GM19452 (cell line): Measurements from ENCODE around the gene MAG.
"Not testable (repeated sequence)": the region's sequence is repeated elsewhere in the genome, so short reads cannot be mapped to it uniquely, and the experiment has no call there.

Experiments used
- ATAC-seq: cut with Tn5 transposase; IDR thresholded peaks from one replicate; pipeline ENCODE4 v1.9.1; 2021; ENCODE audit not compliant: unreplicated experiment

Gene MAG

GRCh38 chr19:35279374-35279773 is 12.6 kb upstream of the MAG start:
- ATAC-seq, result no peak

- ATAC-seq, result no peak
These were observed 11.8 kb upstream of the MAG start for GRCh38 chr19:35279985-35280821.

DNA sequence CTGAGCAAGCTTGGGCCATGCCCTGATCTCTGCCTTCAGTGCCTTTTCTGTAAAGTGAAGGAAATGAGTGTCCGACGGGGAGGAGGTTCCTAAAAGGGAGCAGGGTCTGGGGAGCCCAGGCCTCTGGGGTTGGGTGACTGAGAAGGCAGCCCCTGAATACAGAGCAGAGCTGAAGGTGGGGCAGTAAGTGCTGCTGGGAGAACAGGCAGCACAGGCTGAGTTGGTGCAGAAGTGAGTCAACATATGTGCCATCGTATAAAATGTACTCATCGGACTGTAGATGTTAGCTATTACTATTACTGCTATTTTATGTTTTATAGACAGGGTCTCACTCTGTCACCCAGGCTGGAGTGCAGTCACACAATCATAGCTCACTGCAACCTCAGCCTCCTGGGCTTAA is 10.7 kb upstream of the MAG start:
- ATAC-seq, result no peak

DNA sequence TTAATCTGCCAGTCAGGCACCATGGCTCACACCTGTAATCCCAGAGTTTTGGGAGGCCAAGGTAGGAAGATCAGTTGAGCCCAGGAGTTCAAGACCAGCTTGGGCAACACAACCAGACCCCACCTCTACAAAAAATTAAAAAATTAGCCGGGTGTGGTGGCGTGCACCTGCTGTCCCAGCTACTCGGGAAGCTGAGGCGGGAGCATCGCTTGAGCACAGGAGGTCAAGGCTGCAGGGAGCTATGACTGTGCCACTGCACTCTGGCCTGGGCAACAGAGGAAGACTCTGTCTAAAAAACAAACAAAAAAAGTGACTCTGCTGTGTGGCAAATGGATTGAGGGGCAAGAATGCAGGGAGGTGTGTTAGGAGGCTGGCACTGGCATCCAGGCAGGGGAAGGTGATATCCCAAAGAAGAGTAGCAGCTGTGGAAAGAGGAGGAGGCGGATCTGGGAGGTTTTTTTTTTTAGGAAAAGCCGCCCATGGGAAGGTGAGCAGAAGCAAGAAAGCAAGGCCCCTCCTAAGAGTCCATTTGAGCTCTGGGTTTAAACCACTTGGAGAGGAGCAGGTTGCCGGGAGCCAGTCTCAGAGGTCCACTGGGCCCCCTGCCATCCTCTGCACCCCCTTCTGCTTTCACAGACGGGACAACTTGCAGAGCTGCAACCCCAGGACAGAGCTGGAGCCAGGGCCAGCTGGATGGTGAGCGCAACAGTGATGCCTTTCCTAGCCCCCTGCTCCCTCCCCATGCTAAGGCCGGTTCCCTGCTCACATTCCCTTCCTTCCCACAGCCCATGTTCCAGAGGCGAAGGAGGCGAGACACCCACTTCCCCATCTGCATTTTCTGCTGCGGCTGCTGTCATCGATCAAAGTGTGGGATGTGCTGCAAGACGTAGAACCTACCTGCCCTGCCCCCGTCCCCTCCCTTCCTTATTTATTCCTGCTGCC is 7.5 kb upstream of the MAG start:
- ATAC-seq, result no peak

GRCh38 chr19:35285095-35285449 is 6.9 kb upstream of the MAG start:
- no peak for ATAC-seq

DNA sequence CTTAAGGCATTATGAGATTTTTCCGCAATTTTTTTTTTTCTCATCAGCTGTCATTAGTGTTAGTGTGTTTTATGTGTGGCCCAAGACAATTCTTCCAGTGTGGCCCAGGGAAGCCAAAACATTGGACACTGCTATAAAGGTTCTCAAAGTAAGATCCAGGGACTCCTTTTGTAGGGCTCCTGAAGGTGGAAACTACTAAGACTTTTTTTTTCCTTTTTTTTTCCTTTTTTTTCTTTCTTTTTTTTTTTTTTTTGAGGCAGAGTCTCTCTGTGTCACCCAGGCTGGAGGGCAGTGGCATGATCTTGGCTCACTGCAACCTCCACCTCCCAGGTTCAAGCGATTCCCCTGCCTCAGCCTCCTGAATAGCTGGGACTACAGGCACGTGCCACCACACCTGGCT is 6.5 kb upstream of the MAG start:
- not testable (repeated sequence) for ATAC-seq

- ATAC-seq, result not testable (repeated sequence)
These were observed 5.9 kb upstream of the MAG start for GRCh38 chr19:35286101-35286500.

DNA sequence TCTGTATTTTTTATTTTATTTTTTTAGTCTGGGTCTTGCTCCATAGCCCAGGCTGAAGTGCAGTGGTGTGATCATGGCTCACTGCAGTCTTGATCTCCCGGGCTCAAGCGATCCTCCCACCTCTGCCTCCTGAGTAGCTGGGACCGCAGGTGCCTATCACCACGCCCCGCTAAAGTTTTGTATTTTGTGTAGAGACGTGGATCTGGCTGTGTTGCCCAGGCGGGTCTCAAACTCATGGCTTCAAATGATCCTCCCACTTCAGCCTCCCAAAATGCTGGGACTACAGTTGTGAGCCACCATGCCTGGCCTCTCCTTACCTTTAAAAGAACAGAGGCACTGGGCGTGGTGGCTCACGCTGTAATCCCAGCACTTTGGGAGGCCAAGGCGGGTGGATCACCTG is 4.2 kb upstream of the MAG start:
- no peak for ATAC-seq

GRCh38 chr19:35288331-35288730 is 3.6 kb upstream of the MAG start:
- no peak for ATAC-seq

GRCh38 chr19:35288906-35289305 is 3.1 kb upstream of the MAG start:
- ATAC-seq, result no peak

GRCh38 chr19:35290381-35291127 is 1.4 kb upstream of the MAG start:
- no peak for ATAC-seq

GRCh38 chr19:35291259-35291658 is 702 bp upstream of the MAG start:
- ATAC-seq, result no peak

GRCh38 chr19:35292421-35293362 is 731 bp downstream of the MAG start:
- no peak for ATAC-seq

- no peak for ATAC-seq
These were observed 1.4 kb downstream of the MAG start for GRCh38 chr19:35293363-35293739.

GRCh38 chr19:35293808-35294207 is 1.8 kb downstream of the MAG start:
- ATAC-seq, result no peak

DNA sequence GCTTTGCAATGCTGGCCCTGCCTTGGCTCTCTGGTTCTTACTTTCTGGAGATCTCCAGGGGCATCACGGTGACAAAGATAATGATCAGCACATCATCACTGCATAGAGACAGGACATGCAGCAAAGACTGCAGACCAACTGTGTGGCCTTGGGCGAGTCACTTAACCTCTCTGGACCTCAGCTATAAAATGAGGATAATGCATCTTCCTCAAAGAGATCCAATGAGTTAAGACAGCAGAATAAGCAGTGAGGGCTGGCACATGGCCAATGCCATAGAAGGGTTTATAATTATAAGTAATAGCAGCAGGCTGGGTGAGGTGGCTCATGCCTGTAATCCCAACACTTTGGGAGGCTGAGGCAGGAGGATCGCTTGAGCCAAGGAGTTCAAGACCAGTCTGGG is 2.4 kb downstream of the MAG start:
- ATAC-seq, result no peak

DNA sequence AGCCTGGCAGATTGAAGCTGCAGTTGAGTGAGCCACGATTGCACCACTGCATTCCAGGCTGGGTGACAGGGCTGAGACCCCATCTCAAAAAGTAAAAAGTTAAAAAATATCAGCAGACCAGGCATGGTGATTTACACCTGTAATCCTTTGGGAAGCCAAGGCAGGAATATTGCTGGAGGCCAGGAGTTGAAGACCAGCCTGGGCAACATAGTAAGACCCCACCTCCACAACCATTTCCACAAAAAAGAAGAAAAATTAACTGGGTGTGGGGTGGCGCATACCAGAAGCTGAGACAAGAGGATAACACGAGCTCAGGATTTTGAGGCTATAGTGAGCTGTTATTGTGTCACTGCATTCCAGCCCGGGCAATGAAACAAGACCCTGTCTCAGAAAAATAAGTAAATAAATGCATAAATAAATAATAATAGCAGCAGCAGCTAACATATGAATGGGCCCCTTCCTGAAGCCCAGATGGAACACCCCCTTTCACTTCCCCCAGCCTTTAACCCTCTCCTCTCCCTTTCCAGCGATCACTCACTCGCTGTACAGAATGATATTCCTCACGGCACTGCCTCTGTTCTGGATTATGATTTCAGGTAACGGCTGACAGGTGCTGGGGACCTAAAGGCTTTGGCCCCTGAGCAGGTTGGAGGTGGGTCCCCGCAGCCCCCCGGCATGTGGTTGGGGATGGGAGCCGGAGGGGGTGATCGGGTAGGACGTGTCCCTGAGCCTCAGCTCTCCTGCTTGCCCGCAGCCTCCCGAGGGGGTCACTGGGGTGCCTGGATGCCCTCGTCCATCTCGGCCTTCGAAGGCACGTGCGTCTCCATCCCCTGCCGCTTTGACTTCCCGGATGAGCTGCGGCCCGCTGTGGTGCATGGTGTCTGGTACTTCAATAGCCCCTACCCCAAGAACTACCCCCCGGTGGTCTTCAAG is 3.2 kb downstream of the MAG start:
- no peak for ATAC-seq

GRCh38 chr19:35295792-35296462 is 4.0 kb downstream of the MAG start:
- ATAC-seq, result no peak
